Peyer's patch (tissue), 4 donors: ENCODE results near the gene SNX27. TPM values are rescaled to one million over a fixed set of nuclear protein-coding genes. Genes with fewer than 3 reads are reported as not detected.
"Not testable (repeated sequence)": the region's sequence is repeated elsewhere in the genome, so short reads cannot be mapped to it uniquely, and the experiment has no call there.

Source experiments
- DNase-seq, 3 donors: peaks; one replicate each; pipeline ENCODE4 v3.0.0-alpha.2; 2017 to 2019
- H3K27ac ChIP-seq, 4 donors: fragments of 200-600 bp; sonication (generic); one replicate each; pipeline ENCODE4 v1.5.1; 2016 to 2019
- H3K27me3 ChIP-seq, 2 donors: fragments of 200-600 bp; sonication (generic); one replicate each; pipeline ENCODE4 v1.5.1; 2019
- H3K36me3 ChIP-seq, 3 donors: fragments of 200-600 bp; sonication (generic); one replicate each; pipeline ENCODE4 v1.5.1; 2016 to 2019
- H3K4me1 ChIP-seq, 4 donors: fragments of 200-600 bp; sonication (generic); one replicate each; pipeline ENCODE4 v1.5.1; 2016 to 2019
- H3K4me3 ChIP-seq, 4 donors: fragments of 200-600 bp; sonication (generic); 1 replicate in 3 of 4; 2 replicates in 1 of 4; pipeline ENCODE4 v1.5.1; 2016 to 2019; ENCODE audit warnings: mild to moderate bottlenecking in 1 of 4
- H3K9me3 ChIP-seq, 4 donors: fragments of 200-600 bp; sonication (generic); one replicate each; pipeline ENCODE4 v1.5.1; 2016 to 2019; ENCODE audit warnings: mild to moderate bottlenecking in 1 of 4
- POLR2A ChIP-seq, 2 donors: fragments of 450-650 bp; IDR thresholded peaks; one replicate each; pipeline ENCODE4 v1.5.1; 2017; ENCODE audit warnings: antibody characterized with exemption in 2 of 2, mild to moderate bottlenecking in 2 of 2, moderate library complexity in 2 of 2
- total RNA-seq, 4 donors: library from RNA; depleted of rRNA; stranded (reverse); fragments of >200 nt; gene quantifications; one replicate each; pipeline ENCODE4 v1.1.0, GENCODE V29; 2016
- TF ChIP-seq, protein P1 (sequence below), 6 experiments: fragments of 450-650 bp in 4 of 6; fragments of 200-600 bp in 2 of 6; sonication (generic) in 1 of 6; IDR thresholded peaks; one replicate each; pipeline ENCODE4 v1.5.1; 2017 to 2019; ENCODE audit warnings: antibody characterized with exemption in 6 of 6, mild to moderate bottlenecking in 3 of 6, moderate library complexity in 1 of 6

Gene SNX27
- total RNA-seq, 4 donors from 2014 or later: 24.0 to 50.3 (median 35.1) TPM

DNA sequence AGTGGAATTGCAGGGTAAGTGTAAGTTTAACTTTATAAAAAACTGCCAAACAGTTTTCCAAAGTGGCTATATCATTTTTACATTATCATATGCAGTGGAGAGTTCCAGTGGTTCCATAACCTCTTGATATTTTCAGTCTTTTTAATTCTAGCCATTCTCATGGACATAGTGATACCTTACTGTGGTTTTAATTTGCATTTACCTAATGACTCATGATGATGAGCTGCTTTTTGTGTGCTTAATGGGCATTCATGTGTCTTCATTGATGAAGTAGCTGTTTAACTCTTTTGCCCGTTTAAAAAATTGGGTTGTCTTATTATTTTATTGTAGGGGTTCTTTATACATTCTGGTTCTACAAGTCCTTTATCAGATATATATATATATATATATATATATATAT is 29.4 kb downstream of the SNX27 start:
- Histone ChIP-seq H3K36me3 (no peaks in the 10 kb centered on the region), H3K9me3 (no peaks in the 10 kb centered on the region), H3K27me3 (no peaks in the 10 kb centered on the region), H3K4me3 (no peak overlapping the region), H3K4me1 (peaks cover 0 to 17% (median 0%) of the 10 kb centered on the region in 4 donors), H3K27ac (no peak overlapping the region)
- no peak for DNase-seq
- TF ChIP-seq, protein P1, sequence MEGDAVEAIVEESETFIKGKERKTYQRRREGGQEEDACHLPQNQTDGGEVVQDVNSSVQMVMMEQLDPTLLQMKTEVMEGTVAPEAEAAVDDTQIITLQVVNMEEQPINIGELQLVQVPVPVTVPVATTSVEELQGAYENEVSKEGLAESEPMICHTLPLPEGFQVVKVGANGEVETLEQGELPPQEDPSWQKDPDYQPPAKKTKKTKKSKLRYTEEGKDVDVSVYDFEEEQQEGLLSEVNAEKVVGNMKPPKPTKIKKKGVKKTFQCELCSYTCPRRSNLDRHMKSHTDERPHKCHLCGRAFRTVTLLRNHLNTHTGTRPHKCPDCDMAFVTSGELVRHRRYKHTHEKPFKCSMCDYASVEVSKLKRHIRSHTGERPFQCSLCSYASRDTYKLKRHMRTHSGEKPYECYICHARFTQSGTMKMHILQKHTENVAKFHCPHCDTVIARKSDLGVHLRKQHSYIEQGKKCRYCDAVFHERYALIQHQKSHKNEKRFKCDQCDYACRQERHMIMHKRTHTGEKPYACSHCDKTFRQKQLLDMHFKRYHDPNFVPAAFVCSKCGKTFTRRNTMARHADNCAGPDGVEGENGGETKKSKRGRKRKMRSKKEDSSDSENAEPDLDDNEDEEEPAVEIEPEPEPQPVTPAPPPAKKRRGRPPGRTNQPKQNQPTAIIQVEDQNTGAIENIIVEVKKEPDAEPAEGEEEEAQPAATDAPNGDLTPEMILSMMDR (IDR thresholded peaks at IDR 0.05): no peak
- TF ChIP-seq POLR2A (IDR thresholded peaks at IDR 0.05): no peak

GRCh38 chr1:151643085-151643484 is 31.2 kb downstream of the SNX27 start:
- not testable (repeated sequence) for H3K27me3 ChIP-seq, H3K4me1 ChIP-seq, H3K9me3 ChIP-seq, H3K4me3 ChIP-seq, H3K27ac ChIP-seq, H3K36me3 ChIP-seq, DNase-seq

GRCh38 chr1:151644001-151644400 is 32.2 kb downstream of the SNX27 start:
- Histone ChIP-seq H3K9me3 (no peaks in the 10 kb centered on the region), H3K27me3 (no peaks in the 10 kb centered on the region), H3K36me3 (peaks cover 0 to 7% (median 0%) of the 10 kb centered on the region in 3 donors), H3K4me1 (no peaks in the 10 kb centered on the region), H3K27ac (no peak overlapping the region), H3K4me3 (no peak overlapping the region)
- no peak for DNase-seq
- no peak for TF ChIP-seq POLR2A (IDR thresholded peaks at IDR 0.05)
- TF ChIP-seq, protein P1 (IDR thresholded peaks at IDR 0.05): no peak

GRCh38 chr1:151653397-151653796 is 41.5 kb downstream of the SNX27 start:
- no peak for TF ChIP-seq POLR2A (IDR thresholded peaks at IDR 0.05)
- TF ChIP-seq, protein P1 (IDR thresholded peaks at IDR 0.05): no peak
- Histone ChIP-seq H3K4me1 (no peaks in the 10 kb centered on the region), H3K27me3 (no peaks in the 10 kb centered on the region), H3K4me3 (no peak overlapping the region), H3K36me3 (peaks cover 0 to 11% (median 0%) of the 10 kb centered on the region in 3 donors), H3K27ac (no peak overlapping the region), H3K9me3 (no peaks in the 10 kb centered on the region)
- no peak for DNase-seq

DNA sequence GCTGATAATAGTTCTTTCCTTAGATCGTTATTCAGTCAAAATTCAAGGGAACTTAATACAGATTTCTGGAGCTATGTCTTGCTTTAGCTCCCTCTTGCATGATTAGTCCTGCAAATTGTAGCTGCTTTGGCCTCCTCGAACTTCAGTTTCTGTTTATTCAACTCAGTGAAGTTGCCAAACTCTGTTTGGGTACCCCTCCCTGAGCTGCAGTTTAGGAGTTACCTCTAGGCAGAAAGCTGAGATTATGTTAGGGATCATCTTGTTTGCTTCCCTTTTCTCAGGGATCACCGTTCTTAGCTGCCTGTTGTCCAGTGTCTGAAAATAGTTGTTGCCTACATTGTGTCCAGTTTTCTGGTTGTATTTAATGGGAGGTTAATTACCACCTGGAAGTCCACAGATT is 43.5 kb downstream of the SNX27 start:
- TF ChIP-seq, protein P1 (IDR thresholded peaks at IDR 0.05): no peak
- no peak for TF ChIP-seq POLR2A (IDR thresholded peaks at IDR 0.05)
- no peak for DNase-seq
- H3K4me3 ChIP-seq: no peak overlapping the region
- peaks cover 0 to 24% (median 0%) of the 10 kb centered on the region in 3 donors for H3K36me3 ChIP-seq
- no peaks in the 10 kb centered on the region for H3K4me1 ChIP-seq
- no peak overlapping the region for H3K27ac ChIP-seq
- no peaks in the 10 kb centered on the region for H3K9me3 ChIP-seq
- H3K27me3 ChIP-seq: no peaks in the 10 kb centered on the region

- no peak overlapping the region for H3K27ac ChIP-seq
- TF ChIP-seq, protein P1 (IDR thresholded peaks at IDR 0.05): no peak
- no peak for TF ChIP-seq POLR2A (IDR thresholded peaks at IDR 0.05)
- no peak for DNase-seq
- H3K4me1 ChIP-seq: no peaks in the 10 kb centered on the region
- no peaks in the 10 kb centered on the region for H3K9me3 ChIP-seq
- H3K4me3 ChIP-seq: no peak overlapping the region
- H3K27me3 ChIP-seq: no peaks in the 10 kb centered on the region
- peaks cover 0 to 62% (median 0%) of the 10 kb centered on the region in 3 donors for H3K36me3 ChIP-seq
Observed at GRCh38 chr1:151661751-151662150, 49.9 kb downstream of the SNX27 start.
